PC-9 (cell line): ENCODE results near the gene FAM78B. TPM values are rescaled to one million over a fixed set of nuclear protein-coding genes. Genes with fewer than 3 reads are reported as not detected.

Experiments used
- BruUV-seq: library from RNA; stranded (reverse); fragments of 400-500 nt; replicated peaks from 2 replicates; lab custom pipeline; 2021; lab: Mats Ljungman, UMichigan
- CTCF ChIA-PET: fragments of 300-600 bp; sonication (Branson Sonifier 250); formaldehyde crosslinking; loops from one replicate; lab custom pipeline; 2022; ENCODE audit warnings: antibody characterized with exemption; lab: Charles Lee
- POLR2A ChIA-PET: fragments of 300-600 bp; sonication (Branson Sonifier 250); formaldehyde crosslinking; loops from one replicate; lab custom pipeline; 2022; ENCODE audit warnings: antibody characterized with exemption; ENCODE audit not compliant: unreplicated experiment; lab: Charles Lee
- DNase-seq, 2 experiments: peaks; one replicate each; pipeline versions ENCODE4 v3.0.0 to v3.0.0-alpha.2; 2015 to 2022; ENCODE audit warnings: mixed read lengths in 1 of 2
- H2AFZ ChIP-seq: fragments of 200-600 bp; sonication (generic); 2 replicates; pipeline ENCODE4 v1.8.1; 2017; ENCODE audit warnings: antibody characterized with exemption
- H3F3A ChIP-seq: fragments of 200-600 bp; sonication (generic); 2 replicates; pipeline ENCODE4 v1.8.1; 2017; ENCODE audit warnings: antibody characterized with exemption, mild to moderate bottlenecking, low read depth; ENCODE audit not compliant: insufficient read depth
- H3K27ac ChIP-seq: fragments of 200-600 bp; sonication (generic); 2 replicates; pipeline ENCODE4 v1.6.1; 2016; ENCODE audit warnings: mixed run types
- H3K27me3 ChIP-seq: fragments of 200-600 bp; sonication (generic); 2 replicates; pipeline ENCODE4 v1.6.1; 2016; ENCODE audit warnings: low read depth, mixed run types; ENCODE audit not compliant: insufficient read depth
- H3K36me3 ChIP-seq: fragments of 200-600 bp; sonication (generic); 2 replicates; pipeline ENCODE4 v1.6.1; 2016; ENCODE audit warnings: low read depth, mixed run types
- H3K4me1 ChIP-seq: fragments of 200-600 bp; sonication (generic); replicated peaks from 2 replicates; pipeline ENCODE4 v1.6.1; 2016; ENCODE audit warnings: mixed run types; ENCODE audit not compliant: insufficient read depth
- H3K4me2 ChIP-seq: fragments of 200-600 bp; sonication (generic); 2 replicates; pipeline ENCODE4 v1.6.1; 2017; ENCODE audit warnings: mixed run types
- H3K4me3 ChIP-seq: fragments of 200-600 bp; sonication (generic); 2 replicates; pipeline ENCODE4 v1.6.1; 2016; ENCODE audit warnings: mixed run types
- H3K79me2 ChIP-seq: fragments of 200-600 bp; sonication (generic); 2 replicates; pipeline ENCODE4 v1.6.1; 2017; ENCODE audit warnings: low read depth, mixed run types
- H3K9me2 ChIP-seq: fragments of 200-600 bp; sonication (generic); 2 replicates; pipeline ENCODE4 v1.8.1; 2017; ENCODE audit warnings: mild to moderate bottlenecking; ENCODE audit not compliant: insufficient read depth
- H3K9me3 ChIP-seq: fragments of 200-600 bp; sonication (generic); 2 replicates; pipeline ENCODE4 v1.8.1; 2016; ENCODE audit warnings: low read depth; ENCODE audit not compliant: insufficient read depth
- H4K20me1 ChIP-seq: fragments of 200-600 bp; sonication (generic); 2 replicates; pipeline ENCODE4 v1.8.1; 2017; ENCODE audit not compliant: insufficient read depth
- EZH2 ChIP-seq: fragments of 200-600 bp; sonication (generic); IDR thresholded peaks from 2 replicates; pipeline ENCODE4 v1.8.0; 2017; ENCODE audit warnings: antibody characterized with exemption, low read depth
- intact Hi-C: fragments of 100-400 bp; cut with micrococcal nuclease; formaldehyde crosslinking; loops from one replicate; pipeline ENCODE4 v1.10.0; 2022; ENCODE audit not compliant: unreplicated experiment
- total RNA-seq: library from RNA; stranded (reverse); gene quantifications from 2 replicates; pipeline ENCODE4 v1.2.3, GENCODE V29; 2021
- TF ChIP-seq, protein P1 (sequence below): fragments of 200-600 bp; sonication (generic); conservative IDR thresholded peaks from 2 replicates; pipeline ENCODE4 v1.6.1; 2017; ENCODE audit warnings: mixed run types, antibody characterized with exemption, mild to moderate bottlenecking, moderate library complexity

FAM78B gene
- total RNA-seq, 1 experiment from 2014 or later = not detected

GRCh38 chr1:166119471-166119965 is 47.3 kb downstream of the FAM78B start:
- Histone ChIP-seq H3K9me2 (no peaks in the 10 kb centered on the region), H3K79me2 (no peaks in the 10 kb centered on the region), H3K4me3 (no peak overlapping the region), H3K27ac (no peak overlapping the region), H3K4me1 (no peaks in the 10 kb centered on the region), H3K9me3 (no peaks in the 10 kb centered on the region), H3F3A (no peaks in the 10 kb centered on the region), H3K27me3 (peaks cover 52% of the 10 kb centered on the region), H2AFZ (no peak overlapping the region), H4K20me1 (no peaks in the 10 kb centered on the region), H3K4me2 (no peak overlapping the region), H3K36me3 (no peaks in the 10 kb centered on the region)
- ChIA-PET POLR2A (no interaction called here), CTCF (no interaction called here)
- DNase-seq = no peak
- TF ChIP-seq, protein P1, sequence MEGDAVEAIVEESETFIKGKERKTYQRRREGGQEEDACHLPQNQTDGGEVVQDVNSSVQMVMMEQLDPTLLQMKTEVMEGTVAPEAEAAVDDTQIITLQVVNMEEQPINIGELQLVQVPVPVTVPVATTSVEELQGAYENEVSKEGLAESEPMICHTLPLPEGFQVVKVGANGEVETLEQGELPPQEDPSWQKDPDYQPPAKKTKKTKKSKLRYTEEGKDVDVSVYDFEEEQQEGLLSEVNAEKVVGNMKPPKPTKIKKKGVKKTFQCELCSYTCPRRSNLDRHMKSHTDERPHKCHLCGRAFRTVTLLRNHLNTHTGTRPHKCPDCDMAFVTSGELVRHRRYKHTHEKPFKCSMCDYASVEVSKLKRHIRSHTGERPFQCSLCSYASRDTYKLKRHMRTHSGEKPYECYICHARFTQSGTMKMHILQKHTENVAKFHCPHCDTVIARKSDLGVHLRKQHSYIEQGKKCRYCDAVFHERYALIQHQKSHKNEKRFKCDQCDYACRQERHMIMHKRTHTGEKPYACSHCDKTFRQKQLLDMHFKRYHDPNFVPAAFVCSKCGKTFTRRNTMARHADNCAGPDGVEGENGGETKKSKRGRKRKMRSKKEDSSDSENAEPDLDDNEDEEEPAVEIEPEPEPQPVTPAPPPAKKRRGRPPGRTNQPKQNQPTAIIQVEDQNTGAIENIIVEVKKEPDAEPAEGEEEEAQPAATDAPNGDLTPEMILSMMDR = no peak
- TF ChIP-seq EZH2 = no peak
- intact Hi-C loops = no loop called here
- no TSS peak for BruUV-seq

DNA sequence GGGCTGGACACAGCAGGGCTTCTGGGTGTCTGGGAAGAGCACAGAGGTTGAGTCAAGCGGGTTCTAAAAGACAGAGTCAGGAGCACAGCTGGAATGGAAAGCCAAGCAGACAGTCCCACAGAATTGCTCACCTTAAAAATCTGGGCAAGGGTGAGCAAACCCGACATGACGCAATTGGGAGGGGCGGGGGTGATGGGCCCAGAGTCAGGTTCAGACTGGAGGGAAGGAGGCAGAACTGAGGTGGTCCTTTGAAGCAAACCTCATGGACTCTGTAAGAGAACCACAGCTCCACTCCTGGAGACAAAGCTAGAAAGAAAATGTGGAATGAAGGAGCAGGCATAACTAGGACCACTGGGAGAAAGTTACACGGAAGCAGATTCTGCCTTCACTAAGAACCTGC is 49.0 kb downstream of the FAM78B start:
- no TSS peak for BruUV-seq
- Histone ChIP-seq H3F3A (no peaks in the 10 kb centered on the region), H3K4me1 (no peaks in the 10 kb centered on the region), H3K79me2 (no peaks in the 10 kb centered on the region), H3K27ac (no peak overlapping the region), H2AFZ (no peak overlapping the region), H3K4me2 (no peak overlapping the region), H3K4me3 (no peak overlapping the region), H3K9me2 (no peaks in the 10 kb centered on the region), H4K20me1 (no peaks in the 10 kb centered on the region), H3K9me3 (no peaks in the 10 kb centered on the region), H3K36me3 (no peaks in the 10 kb centered on the region), H3K27me3 (peaks cover 48% of the 10 kb centered on the region)
- POLR2A ChIA-PET = no interaction called here
- DNase-seq = no peak
- CTCF ChIA-PET = no interaction called here
- intact Hi-C loops = no loop called here
- TF ChIP-seq, protein P1 = no peak
- TF ChIP-seq EZH2 = no peak

GRCh38 chr1:166116026-166116425 is 50.8 kb downstream of the FAM78B start:
- Histone ChIP-seq H3F3A (no peaks in the 10 kb centered on the region), H2AFZ (no peak overlapping the region), H3K27ac (no peak overlapping the region), H3K27me3 (peaks cover 37% of the 10 kb centered on the region), H3K4me2 (no peak overlapping the region), H3K79me2 (no peaks in the 10 kb centered on the region), H3K4me3 (no peak overlapping the region), H3K9me2 (no peaks in the 10 kb centered on the region), H4K20me1 (no peaks in the 10 kb centered on the region), H3K9me3 (no peaks in the 10 kb centered on the region), H3K4me1 (no peaks in the 10 kb centered on the region), H3K36me3 (no peaks in the 10 kb centered on the region)
- ChIA-PET POLR2A (no interaction called here), CTCF (no interaction called here)
- no peak for TF ChIP-seq EZH2
- TF ChIP-seq, protein P1 = no peak
- intact Hi-C loops = no loop called here
- DNase-seq = no peak
- BruUV-seq = no TSS peak
